BJ (cell line): ENCODE data around the gene RERE. TPM values are rescaled to one million over a fixed set of nuclear protein-coding genes. Genes with fewer than 3 reads are reported as not detected.

Experiments
- CTCF ChIA-PET: fragments of 350-600 bp; formaldehyde crosslinking; extraction: SDS; loops from one replicate; lab custom pipeline; 2021; ENCODE audit warnings: antibody characterized with exemption, inconsistent platforms; lab: Yijun Ruan, JAX
- POLR2A ChIA-PET: fragments of 300-600 bp; sonication (Branson Sonifier 250); formaldehyde crosslinking; extraction: SDS; loops from one replicate; lab custom pipeline; 2021; ENCODE audit warnings: antibody characterized with exemption; lab: Charles Lee
- DNase-seq: peaks from one replicate; pipeline ENCODE4 v3.0.0-alpha.2; 2011; ENCODE audit warnings: low read depth
- H3K27me3 ChIP-seq: 2 replicates; pipeline ENCODE4 v1.6.0; 2011; ENCODE audit warnings: low read length; ENCODE audit not compliant: control insufficient read depth, insufficient read depth
- H3K36me3 ChIP-seq: 2 replicates; pipeline ENCODE4 v1.5.1; 2011; ENCODE audit warnings: low read length; ENCODE audit not compliant: control insufficient read depth, insufficient read depth
- H3K4me3 ChIP-seq: 2 replicates; pipeline ENCODE4 v1.5.1; 2011; ENCODE audit warnings: low read depth, mild to moderate bottlenecking, control low read depth, low read length
- polyA plus RNA-seq: library from polyadenylated mRNA; depleted of rRNA; stranded (reverse); fragments of >200 nt; gene quantifications from 2 replicates; pipeline ENCODE4 v1.2.3, GENCODE V29; 2011
- TF ChIP-seq, protein P1 (sequence below): IDR thresholded peaks from 2 replicates; pipeline ENCODE4 v1.5.1; 2011; ENCODE audit warnings: low read depth, mild to moderate bottlenecking, control low read depth, inconsistent platforms, low read length, moderate library complexity; ENCODE audit not compliant: insufficient read depth

Gene RERE
- polyA plus RNA-seq, 1 experiment: 3.8 TPM

DNA sequence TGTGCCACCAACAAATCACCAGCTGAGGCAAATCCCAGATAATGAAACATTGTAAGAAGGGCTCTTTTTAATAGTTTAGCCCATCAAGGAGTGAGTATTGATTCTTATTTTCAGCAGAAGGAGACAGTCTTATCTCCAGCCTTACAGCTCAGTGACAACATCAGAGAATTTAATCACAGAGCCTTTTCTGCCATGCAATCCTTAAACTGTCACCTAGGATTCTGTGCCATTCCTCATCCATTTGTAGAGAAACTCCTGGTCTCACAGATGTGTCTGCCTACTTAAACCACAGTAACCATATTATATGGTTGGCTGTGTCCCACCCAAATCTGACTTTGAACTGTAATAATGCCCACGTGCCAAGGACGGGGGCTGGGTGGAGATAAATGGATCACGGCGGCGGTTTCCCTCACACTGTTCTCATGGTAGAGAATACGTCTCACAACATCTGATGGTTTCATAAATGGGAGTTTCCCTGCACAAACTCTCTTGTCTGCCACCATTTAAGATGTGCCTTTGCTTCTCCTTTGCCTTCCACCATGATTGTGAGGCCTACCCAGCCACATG is 217.7 kb downstream of the RERE start:
- POLR2A ChIA-PET: no interaction called here
- TF ChIP-seq, protein P1, sequence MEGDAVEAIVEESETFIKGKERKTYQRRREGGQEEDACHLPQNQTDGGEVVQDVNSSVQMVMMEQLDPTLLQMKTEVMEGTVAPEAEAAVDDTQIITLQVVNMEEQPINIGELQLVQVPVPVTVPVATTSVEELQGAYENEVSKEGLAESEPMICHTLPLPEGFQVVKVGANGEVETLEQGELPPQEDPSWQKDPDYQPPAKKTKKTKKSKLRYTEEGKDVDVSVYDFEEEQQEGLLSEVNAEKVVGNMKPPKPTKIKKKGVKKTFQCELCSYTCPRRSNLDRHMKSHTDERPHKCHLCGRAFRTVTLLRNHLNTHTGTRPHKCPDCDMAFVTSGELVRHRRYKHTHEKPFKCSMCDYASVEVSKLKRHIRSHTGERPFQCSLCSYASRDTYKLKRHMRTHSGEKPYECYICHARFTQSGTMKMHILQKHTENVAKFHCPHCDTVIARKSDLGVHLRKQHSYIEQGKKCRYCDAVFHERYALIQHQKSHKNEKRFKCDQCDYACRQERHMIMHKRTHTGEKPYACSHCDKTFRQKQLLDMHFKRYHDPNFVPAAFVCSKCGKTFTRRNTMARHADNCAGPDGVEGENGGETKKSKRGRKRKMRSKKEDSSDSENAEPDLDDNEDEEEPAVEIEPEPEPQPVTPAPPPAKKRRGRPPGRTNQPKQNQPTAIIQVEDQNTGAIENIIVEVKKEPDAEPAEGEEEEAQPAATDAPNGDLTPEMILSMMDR: no peak
- H3K36me3 ChIP-seq: no peaks in the 10 kb centered on the region; the same call in 1 of the 2 replicates
- no peak for DNase-seq
- H3K4me3 ChIP-seq: no peak overlapping the region
- H3K27me3 ChIP-seq: no peaks in the 10 kb centered on the region
- CTCF ChIA-PET: interaction anchor here (4.6 kb wide), 1 partner anchor 14 kb away, joined by 32 read pairs; no protein-coding TSS in a partner anchor

DNA sequence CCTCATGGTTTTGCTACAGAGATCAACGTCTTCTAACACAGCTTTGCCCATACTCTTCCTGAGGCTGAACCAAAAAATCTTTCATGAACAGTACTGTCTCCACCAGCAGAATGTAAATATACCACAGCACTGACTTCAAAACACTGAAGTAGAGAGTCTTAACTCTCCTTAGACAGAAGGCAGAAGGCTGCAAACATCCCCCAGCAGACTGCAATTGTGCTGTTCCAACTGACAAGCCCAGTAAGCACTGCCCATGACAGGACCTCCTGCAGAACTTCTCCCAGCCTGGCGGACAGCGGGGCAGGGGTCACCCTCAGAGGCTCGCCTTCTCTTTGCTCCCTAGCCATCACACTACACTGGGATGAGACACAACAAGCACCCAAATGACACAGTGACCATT is 218.7 kb downstream of the RERE start:
- no peak for DNase-seq

DNA sequence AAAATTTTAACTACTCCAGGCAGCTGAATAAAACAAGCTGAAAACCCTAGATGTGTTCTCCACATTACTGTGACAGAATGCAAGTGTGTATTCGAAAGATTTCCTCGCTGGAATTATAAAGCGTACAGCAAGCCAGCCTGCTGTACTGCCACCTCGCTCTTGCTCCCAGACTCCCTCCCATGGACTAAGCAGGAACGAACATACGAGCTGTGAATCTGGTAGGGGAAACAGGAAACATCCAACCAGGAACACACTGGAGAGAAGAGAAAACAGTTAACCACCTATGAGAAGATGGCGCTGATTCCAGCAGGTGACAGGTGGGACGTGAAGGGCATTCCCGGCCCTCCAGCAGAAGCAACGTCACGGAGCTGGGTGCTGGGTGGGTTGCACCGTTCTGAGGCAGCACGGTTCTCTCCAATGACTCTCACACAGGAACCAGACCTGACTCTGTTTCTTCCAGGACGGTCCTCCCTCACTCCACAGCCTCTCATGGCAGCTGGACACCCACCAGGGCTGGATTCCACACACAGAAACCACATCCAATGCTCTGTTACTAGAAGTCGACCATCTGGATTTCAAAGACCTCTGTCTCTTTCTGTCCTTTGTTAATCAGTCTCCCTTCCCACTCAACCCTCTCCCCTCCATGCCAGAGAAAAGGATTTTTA is 219.2 kb downstream of the RERE start:
- ChIA-PET POLR2A (interaction anchor here (0.6 kb wide), 1 partner anchor 12 kb away, joined by 3 read pairs; no protein-coding TSS in a partner anchor), CTCF (interaction anchor here (0.5 to 4.6 kb wide), 5 partner anchors 12 to 75 kb away, joined by 3 to 32 read pairs (median 4); no protein-coding TSS in a partner anchor)

More for the DNA sequence above, 218.7 kb downstream of the RERE start:
- no peaks in the 10 kb centered on the region for H3K27me3 ChIP-seq
- no peak overlapping the region for H3K4me3 ChIP-seq
- TF ChIP-seq, protein P1: no peak
- CTCF ChIA-PET: interaction anchor here (1.2 to 4.6 kb wide), 4 partner anchors 13 to 37 kb away, joined by 3 to 32 read pairs (median 6); no protein-coding TSS in a partner anchor
- no peaks in the 10 kb centered on the region; the same call in 1 of the 2 replicates for H3K36me3 ChIP-seq
- POLR2A ChIA-PET: no interaction called here

DNA sequence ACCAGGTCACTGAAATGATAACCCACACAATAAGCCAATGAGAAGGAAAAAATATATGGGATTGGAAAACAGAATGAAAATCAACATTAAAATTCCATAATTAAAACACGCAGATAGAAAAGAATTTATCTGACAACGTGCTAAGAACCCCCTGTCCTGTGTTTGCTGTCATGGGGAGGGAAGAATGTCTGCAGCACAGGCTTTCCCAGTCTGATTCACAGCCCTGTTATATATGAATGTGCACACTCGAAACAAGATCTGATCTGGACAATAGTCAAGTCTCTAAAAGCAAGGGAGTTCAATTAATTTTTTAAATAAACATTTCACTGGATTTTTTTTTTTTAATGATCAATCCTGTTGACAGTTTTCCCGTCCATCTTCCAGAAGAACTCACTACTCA is 220.0 kb downstream of the RERE start:
- no peak for DNase-seq

More for the DNA sequence above, 219.2 kb downstream of the RERE start:
- TF ChIP-seq, protein P1: peak; percentile 62
- Histone ChIP-seq H3K27me3 (no peaks in the 10 kb centered on the region), H3K4me3 (no peak overlapping the region), H3K36me3 (no peaks in the 10 kb centered on the region; the same call in 1 of the 2 replicates)
- DNase-seq: no peak

More for the DNA sequence above, 220.0 kb downstream of the RERE start:
- no peaks in the 10 kb centered on the region; the same call in 1 of the 2 replicates for H3K36me3 ChIP-seq
- CTCF ChIA-PET: interaction anchor here (1.6 to 4.6 kb wide), 3 partner anchors 11 to 36 kb away, joined by 3 to 32 read pairs (median 8); no protein-coding TSS in a partner anchor
- no peaks in the 10 kb centered on the region for H3K27me3 ChIP-seq
- TF ChIP-seq, protein P1: no peak
- H3K4me3 ChIP-seq: no peak overlapping the region
- POLR2A ChIA-PET: interaction anchor here (0.6 kb wide), 1 partner anchor 11 kb away, joined by 3 read pairs; no protein-coding TSS in a partner anchor
